VCaP (cell line): ENCODE measurements around the gene ADGRB3.
"Not testable (repeated sequence)": the region's sequence is repeated elsewhere in the genome, so short reads cannot be mapped to it uniquely, and the experiment has no call there.

ENCODE experiments used
- H3K27ac ChIP-seq: fragments of 450-650 bp; 2 replicates; pipeline ENCODE4 v1.5.1; 2017
- CTCF ChIP-seq: fragments of 450-650 bp; conservative IDR thresholded peaks from 2 replicates; pipeline ENCODE4 v1.5.1; 2017; ENCODE audit warnings: mild to moderate bottlenecking, moderate library complexity

The ADGRB3 gene

GRCh38 chr6:68774843-68775242 is 139.8 kb downstream of the ADGRB3 start:
- TF ChIP-seq CTCF: no peak
- H3K27ac ChIP-seq: no peak overlapping the region

- no peak for TF ChIP-seq CTCF
- H3K27ac ChIP-seq: no peak overlapping the region
Observed at GRCh38 chr6:68776354-68776753, 141.3 kb downstream of the ADGRB3 start.

GRCh38 chr6:68777956-68778355 is 142.9 kb downstream of the ADGRB3 start:
- TF ChIP-seq CTCF: no peak
- no peak overlapping the region for H3K27ac ChIP-seq

GRCh38 chr6:68778356-68779020 is 143.4 kb downstream of the ADGRB3 start:
- H3K27ac ChIP-seq: no peak overlapping the region
- peak; percentile 75 for TF ChIP-seq CTCF

GRCh38 chr6:68779366-68779765 is 144.3 kb downstream of the ADGRB3 start:
- TF ChIP-seq CTCF: no peak
- H3K27ac ChIP-seq: no peak overlapping the region

GRCh38 chr6:68790128-68790527 is 155.0 kb downstream of the ADGRB3 start:
- not testable (repeated sequence) for H3K27ac ChIP-seq

GRCh38 chr6:68814976-68815375 is 179.9 kb downstream of the ADGRB3 start:
- not testable (repeated sequence) for H3K27ac ChIP-seq

GRCh38 chr6:68826501-68826900 is 191.4 kb downstream of the ADGRB3 start:
- no peak overlapping the region for H3K27ac ChIP-seq
- no peak for TF ChIP-seq CTCF

GRCh38 chr6:68834551-68834950 is 199.5 kb downstream of the ADGRB3 start:
- no peak overlapping the region for H3K27ac ChIP-seq
- no peak for TF ChIP-seq CTCF
